A204.1 (cell line): ENCODE results near the gene SPPL2C.

ENCODE experiments used
- FAIRE-seq: peaks from 2 replicates; lab custom pipeline; 2012; peaks lifted over from hg19 to GRCh38; lab: Jason Lieb, UNC

Gene SPPL2C, protein sequence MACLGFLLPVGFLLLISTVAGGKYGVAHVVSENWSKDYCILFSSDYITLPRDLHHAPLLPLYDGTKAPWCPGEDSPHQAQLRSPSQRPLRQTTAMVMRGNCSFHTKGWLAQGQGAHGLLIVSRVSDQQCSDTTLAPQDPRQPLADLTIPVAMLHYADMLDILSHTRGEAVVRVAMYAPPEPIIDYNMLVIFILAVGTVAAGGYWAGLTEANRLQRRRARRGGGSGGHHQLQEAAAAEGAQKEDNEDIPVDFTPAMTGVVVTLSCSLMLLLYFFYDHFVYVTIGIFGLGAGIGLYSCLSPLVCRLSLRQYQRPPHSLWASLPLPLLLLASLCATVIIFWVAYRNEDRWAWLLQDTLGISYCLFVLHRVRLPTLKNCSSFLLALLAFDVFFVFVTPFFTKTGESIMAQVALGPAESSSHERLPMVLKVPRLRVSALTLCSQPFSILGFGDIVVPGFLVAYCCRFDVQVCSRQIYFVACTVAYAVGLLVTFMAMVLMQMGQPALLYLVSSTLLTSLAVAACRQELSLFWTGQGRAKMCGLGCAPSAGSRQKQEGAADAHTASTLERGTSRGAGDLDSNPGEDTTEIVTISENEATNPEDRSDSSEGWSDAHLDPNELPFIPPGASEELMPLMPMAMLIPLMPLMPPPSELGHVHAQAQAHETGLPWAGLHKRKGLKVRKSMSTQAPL

GRCh38 chr17:45844695-45845375 lies at the start of gene SPPL2C:
TSS of gene SPPL2C (plus strand) at chr17:45844881. CDS start at chr17:45844907, 26 bp downstream.
- FAIRE-seq: no peak

- FAIRE-seq: no peak
Observed at GRCh38 chr17:45800816-45801215, 43.9 kb upstream of the SPPL2C start.

GRCh38 chr17:45801421-45801820 lies 43.3 kb upstream of the SPPL2C start:
- FAIRE-seq: no peak

- FAIRE-seq: no peak
Observed at GRCh38 chr17:45808845-45809244, 35.8 kb upstream of the SPPL2C start.

- FAIRE-seq: no peak
Observed at GRCh38 chr17:45809499-45809898, 35.2 kb upstream of the SPPL2C start.

GRCh38 chr17:45812102-45812501 lies 32.6 kb upstream of the SPPL2C start:
- no peak for FAIRE-seq

- no peak for FAIRE-seq
Observed at GRCh38 chr17:45813048-45813725, 31.5 kb upstream of the SPPL2C start.

DNA sequence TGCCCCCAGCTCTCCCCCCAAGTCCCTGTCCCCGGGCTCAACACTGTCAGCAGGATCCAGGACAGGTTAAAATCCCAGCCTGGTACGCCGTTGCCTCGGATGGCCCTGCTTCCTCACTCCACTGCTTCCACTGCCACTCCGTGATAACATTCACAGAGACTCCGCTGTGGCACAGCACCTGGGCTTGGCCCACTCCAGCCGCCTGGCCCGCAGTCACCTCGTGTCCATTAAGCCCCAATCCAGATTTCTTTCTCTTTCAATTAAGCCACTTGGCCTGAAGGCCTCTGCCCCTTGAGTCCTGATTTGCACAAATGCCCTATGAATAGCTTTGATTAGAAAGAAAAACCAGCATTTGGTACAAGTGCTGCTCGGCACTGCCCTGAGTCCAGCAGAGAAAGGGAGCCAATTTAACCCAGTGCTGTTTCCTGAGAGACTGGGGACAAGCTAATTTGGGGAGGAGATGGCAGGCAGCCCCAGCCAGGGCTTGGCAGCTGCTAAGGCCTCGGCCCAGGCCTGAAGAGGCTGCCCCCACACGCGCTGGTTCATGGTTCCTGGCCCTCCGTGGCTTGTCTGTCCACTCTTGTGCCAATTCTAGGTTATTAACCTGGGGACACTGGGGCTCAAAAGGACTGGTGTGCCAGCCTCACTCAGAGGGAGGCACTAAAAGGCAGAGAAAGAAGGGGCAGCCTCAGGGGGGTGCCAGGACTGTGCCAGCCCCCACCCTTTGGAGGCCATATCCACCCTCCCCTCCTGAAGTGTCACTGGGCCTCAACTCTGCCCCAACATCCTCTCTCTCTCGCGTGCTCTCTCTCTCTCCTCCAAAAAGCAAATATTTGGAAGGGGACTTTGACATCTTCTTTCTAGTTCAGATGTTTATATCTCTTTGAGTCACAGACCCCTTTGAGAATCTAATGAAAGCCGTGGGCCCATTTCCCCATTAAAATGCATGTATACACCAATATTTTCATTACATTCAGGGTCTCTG lies 29.8 kb upstream of the SPPL2C start:
- no peak for FAIRE-seq

DNA sequence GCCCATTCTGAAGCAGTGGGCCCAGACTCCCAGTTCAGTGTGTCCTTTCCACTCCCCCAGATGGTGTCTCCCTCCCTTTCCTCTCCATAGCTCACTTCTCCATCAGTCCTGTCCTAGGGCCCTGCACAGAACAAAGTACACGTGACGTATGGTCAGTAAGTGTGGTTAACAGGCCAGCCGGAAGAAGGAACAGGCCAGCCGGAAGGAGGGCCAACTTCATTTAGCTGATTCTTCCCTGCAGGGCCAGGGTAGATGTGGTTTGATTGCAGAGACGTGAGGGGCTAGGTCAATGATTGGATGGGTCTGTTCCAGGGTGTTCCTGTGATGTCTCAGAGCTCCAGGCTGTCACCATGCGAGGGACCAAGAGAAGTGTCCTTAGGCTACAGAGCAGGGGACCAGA lies 28.9 kb upstream of the SPPL2C start:
- FAIRE-seq: no peak

- FAIRE-seq: no peak
Observed at GRCh38 chr17:45818041-45818440, 26.6 kb upstream of the SPPL2C start.

GRCh38 chr17:45818699-45819098 lies 26.0 kb upstream of the SPPL2C start:
- FAIRE-seq: no peak

DNA sequence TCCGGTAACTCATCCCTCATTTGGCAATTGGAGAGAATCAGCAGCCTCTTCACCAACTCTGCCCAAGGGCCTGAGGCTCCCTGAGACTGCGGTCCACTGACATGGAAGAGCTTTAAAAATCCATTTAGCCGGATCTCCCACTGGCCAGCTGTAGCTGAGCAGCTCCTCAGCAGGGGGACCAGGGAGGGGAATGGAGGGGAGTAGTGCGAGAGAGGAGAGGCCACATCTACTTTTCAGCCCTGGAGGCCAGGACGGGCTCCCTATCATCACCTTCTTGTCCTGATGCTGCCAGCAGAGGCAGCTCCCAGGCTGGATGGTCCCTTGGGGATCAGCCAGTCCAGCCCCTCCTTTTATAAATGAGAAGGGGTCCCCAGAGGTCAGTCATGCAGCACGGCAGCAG lies 25.0 kb upstream of the SPPL2C start:
- FAIRE-seq: no peak

GRCh38 chr17:45820052-45820780 lies 24.5 kb upstream of the SPPL2C start:
- no peak for FAIRE-seq

GRCh38 chr17:45821147-45821546 lies 23.5 kb upstream of the SPPL2C start:
- no peak for FAIRE-seq

DNA sequence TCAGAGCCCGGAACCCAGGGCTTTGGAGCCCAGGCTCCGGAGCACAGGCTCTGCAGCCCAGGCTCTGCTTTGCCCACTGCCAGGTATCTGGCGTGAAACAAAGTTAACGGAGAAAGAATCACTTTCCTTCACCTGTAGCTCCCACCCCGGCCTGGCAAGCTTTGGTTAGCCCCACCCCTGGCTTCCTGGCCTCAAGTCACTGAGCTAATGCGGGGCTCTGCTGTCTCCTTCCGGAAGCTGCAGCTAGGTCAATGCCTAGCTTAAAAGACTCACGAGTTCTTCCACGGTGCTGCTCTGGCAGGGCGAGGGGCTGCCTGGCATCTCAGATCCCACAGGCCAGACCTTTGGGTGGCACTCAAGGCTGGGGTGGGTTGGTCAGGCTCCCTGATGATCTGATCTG lies 21.1 kb upstream of the SPPL2C start:
- FAIRE-seq: no peak

- no peak for FAIRE-seq
Observed at GRCh38 chr17:45824475-45824874, 20.2 kb upstream of the SPPL2C start.

GRCh38 chr17:45824901-45825492 lies 19.7 kb upstream of the SPPL2C start:
- FAIRE-seq: no peak

- FAIRE-seq: no peak
Observed at GRCh38 chr17:45825792-45826191, 18.9 kb upstream of the SPPL2C start.

GRCh38 chr17:45826919-45827588 lies 17.6 kb upstream of the SPPL2C start:
- no peak for FAIRE-seq

GRCh38 chr17:45828171-45828570 lies 16.5 kb upstream of the SPPL2C start:
- no peak for FAIRE-seq
